Loucy (cell line): ENCODE measurements around the gene HTR2B.
A peak's percentile ranks its signal among the peaks of the same experiment; 100 is the strongest.

ENCODE experiments used
- CTCF ChIP-seq: fragments of 200-600 bp; sonication (generic); conservative IDR thresholded peaks from 2 replicates; pipeline ENCODE4 v1.5.1; 2014; ENCODE audit warnings: mild to moderate bottlenecking, antibody characterized with exemption, low read length
- EZH2phosphoT487 ChIP-seq: fragments of 200-600 bp; IDR thresholded peaks from 2 replicates; pipeline ENCODE4 v1.6.1; 2018; ENCODE audit warnings: antibody characterized with exemption, mild to moderate bottlenecking, moderate library complexity, borderline replicate concordance

DNA sequence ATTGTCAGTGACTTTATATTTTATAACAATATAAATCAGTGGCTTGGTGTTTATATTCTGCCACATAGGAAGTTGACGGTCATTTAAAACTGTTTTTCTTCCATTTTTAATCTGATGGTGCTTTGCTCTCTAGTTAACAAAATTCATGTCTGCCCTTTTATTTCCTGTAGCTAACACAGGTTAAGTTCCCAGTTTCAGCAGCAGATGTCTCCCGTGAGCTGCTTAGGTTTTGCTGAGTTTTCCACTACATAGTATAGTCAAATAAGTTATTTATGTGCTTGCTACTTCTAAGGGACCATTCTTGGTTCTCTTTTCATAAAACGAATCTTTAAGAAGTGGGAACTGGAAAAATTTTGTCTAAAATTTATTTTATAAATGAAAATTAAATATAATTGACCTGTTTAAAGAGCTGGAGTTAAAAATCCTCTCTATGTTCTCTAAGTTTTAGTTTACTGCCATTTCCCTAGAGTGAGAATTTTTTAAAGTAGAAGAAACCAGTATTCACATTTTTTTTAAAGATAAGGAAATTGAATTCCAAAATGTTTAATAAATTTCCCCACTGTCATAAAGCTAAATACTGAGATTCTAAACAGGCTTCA lies 20.6 kb downstream of the HTR2B start:
- no peak for TF ChIP-seq EZH2phosphoT487
- peak; percentile 81 for TF ChIP-seq CTCF
